Fibroblast of villous mesenchyme (primary cell): ENCODE results near the gene SGCG. TPM values are rescaled to one million over a fixed set of nuclear protein-coding genes. Genes with fewer than 3 reads are reported as not detected.

Experiments
- DNase-seq: peaks from one replicate; pipeline ENCODE4 v3.0.0-alpha.2; 2010; ENCODE audit warnings: low read depth
- H3K4me3 ChIP-seq: 2 replicates; pipeline ENCODE4 v1.5.1; 2011; ENCODE audit warnings: low read depth, mild to moderate bottlenecking, low read length
- total RNA-seq: library from RNA; depleted of rRNA; stranded (reverse); fragments of >200 nt; gene quantifications from 2 replicates; pipeline ENCODE4 v1.2.3, GENCODE V29; 2012
- TF ChIP-seq, protein P1 (sequence below): IDR thresholded peaks from 2 replicates; pipeline ENCODE4 v1.5.1; 2012; ENCODE audit warnings: low read depth, mild to moderate bottlenecking, low read length; ENCODE audit not compliant: insufficient read depth

SGCG gene
- total RNA-seq, 1 donor, result not detected

- H3K4me3 ChIP-seq, result no peak overlapping the region
- DNase-seq, result no peak
- TF ChIP-seq, protein P1, sequence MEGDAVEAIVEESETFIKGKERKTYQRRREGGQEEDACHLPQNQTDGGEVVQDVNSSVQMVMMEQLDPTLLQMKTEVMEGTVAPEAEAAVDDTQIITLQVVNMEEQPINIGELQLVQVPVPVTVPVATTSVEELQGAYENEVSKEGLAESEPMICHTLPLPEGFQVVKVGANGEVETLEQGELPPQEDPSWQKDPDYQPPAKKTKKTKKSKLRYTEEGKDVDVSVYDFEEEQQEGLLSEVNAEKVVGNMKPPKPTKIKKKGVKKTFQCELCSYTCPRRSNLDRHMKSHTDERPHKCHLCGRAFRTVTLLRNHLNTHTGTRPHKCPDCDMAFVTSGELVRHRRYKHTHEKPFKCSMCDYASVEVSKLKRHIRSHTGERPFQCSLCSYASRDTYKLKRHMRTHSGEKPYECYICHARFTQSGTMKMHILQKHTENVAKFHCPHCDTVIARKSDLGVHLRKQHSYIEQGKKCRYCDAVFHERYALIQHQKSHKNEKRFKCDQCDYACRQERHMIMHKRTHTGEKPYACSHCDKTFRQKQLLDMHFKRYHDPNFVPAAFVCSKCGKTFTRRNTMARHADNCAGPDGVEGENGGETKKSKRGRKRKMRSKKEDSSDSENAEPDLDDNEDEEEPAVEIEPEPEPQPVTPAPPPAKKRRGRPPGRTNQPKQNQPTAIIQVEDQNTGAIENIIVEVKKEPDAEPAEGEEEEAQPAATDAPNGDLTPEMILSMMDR, result no peak
Observed at GRCh38 chr13:23146811-23147625, 33.8 kb upstream of the SGCG start.

DNA sequence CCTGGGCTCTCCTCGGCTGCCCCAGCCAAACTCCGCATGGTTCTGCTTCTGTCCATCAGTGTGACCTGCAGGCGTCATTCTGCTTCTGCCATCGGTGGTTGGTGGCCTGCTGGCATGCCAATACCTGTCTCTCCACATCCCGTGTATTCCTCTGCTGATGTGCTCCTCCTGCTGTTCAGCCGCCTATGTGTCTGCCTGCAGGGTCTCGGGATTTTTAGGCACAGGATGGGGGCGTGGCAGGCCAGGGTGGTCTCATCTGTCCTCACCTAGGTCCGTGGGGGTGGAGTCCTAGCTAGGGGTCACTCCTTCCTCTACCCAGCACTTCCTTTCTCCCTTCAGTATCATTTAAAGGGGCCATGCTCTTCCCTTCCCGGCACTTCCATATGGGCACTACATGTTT is 33.0 kb upstream of the SGCG start:
- no peak for DNase-seq
- no peak overlapping the region for H3K4me3 ChIP-seq
- TF ChIP-seq, protein P1, result no peak

GRCh38 chr13:23157781-23158180 is 23.0 kb upstream of the SGCG start:
- TF ChIP-seq, protein P1, result no peak
- no peak overlapping the region for H3K4me3 ChIP-seq
- no peak for DNase-seq

GRCh38 chr13:23159205-23159759 is 21.5 kb upstream of the SGCG start:
- DNase-seq, result peak; percentile 9
- peak overlapping the region; percentile 15 for H3K4me3 ChIP-seq
- TF ChIP-seq, protein P1, result peak; percentile 69

- no peak for DNase-seq
- no peak overlapping the region for H3K4me3 ChIP-seq
- TF ChIP-seq, protein P1, result no peak
Observed at GRCh38 chr13:23159760-23160637, 20.8 kb upstream of the SGCG start.

DNA sequence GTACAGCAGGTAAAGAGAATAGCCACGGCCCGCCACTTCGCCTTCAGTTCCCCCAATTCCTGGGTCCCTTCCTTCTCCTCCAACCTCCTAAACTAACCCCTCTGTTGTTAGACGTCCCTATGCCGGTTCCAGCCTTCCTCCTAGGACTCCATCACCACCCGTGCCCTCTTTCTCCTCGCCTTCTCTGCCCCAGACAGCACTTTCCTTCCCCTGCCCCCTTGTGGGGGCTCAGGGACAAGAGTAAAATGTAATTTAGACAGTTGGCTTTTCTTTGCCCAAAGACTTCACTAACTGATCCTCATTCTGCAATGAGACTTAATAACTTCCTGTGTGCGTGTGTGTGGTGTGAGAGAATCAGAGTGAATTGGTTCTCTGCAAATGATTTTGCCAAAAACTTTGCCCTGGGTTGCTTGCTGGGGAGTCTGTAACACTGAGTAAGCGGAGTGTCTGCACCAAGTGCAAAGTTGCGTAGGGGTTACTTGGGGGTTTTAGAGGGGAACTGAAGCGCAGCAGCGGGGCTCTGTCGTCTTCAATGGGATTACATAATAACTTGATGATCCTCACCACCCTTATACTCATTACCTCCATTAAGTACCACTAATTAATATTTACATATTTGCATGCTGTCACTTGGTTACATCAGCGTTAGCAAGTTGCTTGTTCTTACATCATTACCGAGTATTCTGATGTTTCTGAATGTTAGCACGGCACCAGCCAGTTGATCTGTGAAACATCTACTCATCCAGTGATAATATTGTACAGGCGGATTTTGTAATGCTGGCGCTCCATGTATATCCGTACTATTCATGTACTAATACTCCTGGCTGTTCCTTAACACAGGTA is 19.9 kb upstream of the SGCG start:
- no peak overlapping the region for H3K4me3 ChIP-seq
- DNase-seq, result no peak
- TF ChIP-seq, protein P1, result peak; percentile 25
